Parathyroid adenoma (tissue), 2 donors: ENCODE measurements around the gene ATP7B.
A peak's percentile ranks its signal among the peaks of the same experiment; 100 is the strongest.

Source experiments
- H2AFZ ChIP-seq: fragments of 300-600 bp; sonication (generic); one replicate; pipeline ENCODE4 v1.7.0; 2017; ENCODE audit warnings: antibody characterized with exemption, mild to moderate bottlenecking
- H3K27ac ChIP-seq: fragments of 300-600 bp; sonication (generic); one replicate; pipeline ENCODE4 v1.7.0; 2017
- H3K27me3 ChIP-seq: fragments of 300-600 bp; sonication (generic); one replicate; pipeline ENCODE4 v1.7.0; 2017; ENCODE audit warnings: low read length; ENCODE audit not compliant: control insufficient read depth, insufficient read depth
- H3K36me3 ChIP-seq: fragments of 300-600 bp; sonication (generic); one replicate; pipeline ENCODE4 v1.7.0; 2017; ENCODE audit warnings: low read length; ENCODE audit not compliant: control insufficient read depth, insufficient read depth
- H3K4me1 ChIP-seq: fragments of 300-600 bp; sonication (generic); one replicate; pipeline ENCODE4 v1.7.0; 2017; ENCODE audit warnings: control low read depth
- H3K4me2 ChIP-seq: fragments of 300-600 bp; sonication (generic); one replicate; pipeline ENCODE4 v1.7.0; 2017; ENCODE audit warnings: low read length
- H3K4me3 ChIP-seq: fragments of 300-600 bp; sonication (generic); one replicate; pipeline ENCODE4 v1.7.0; 2017; ENCODE audit warnings: low read depth, low read length
- H3K79me2 ChIP-seq: fragments of 300-600 bp; sonication (generic); one replicate; pipeline ENCODE4 v1.7.0; 2017; ENCODE audit warnings: control low read depth
- H3K9ac ChIP-seq: fragments of 300-600 bp; sonication (generic); one replicate; pipeline ENCODE4 v1.7.0; 2017; ENCODE audit warnings: mild to moderate bottlenecking
- H3K9me3 ChIP-seq: fragments of 300-600 bp; sonication (generic); one replicate; pipeline ENCODE4 v1.7.0; 2017; ENCODE audit warnings: low read length; ENCODE audit not compliant: control insufficient read depth
- TF ChIP-seq, protein P1 (sequence below): fragments of 300-600 bp; sonication (generic); IDR thresholded peaks from one replicate; pipeline ENCODE4 v1.7.0; 2017; ENCODE audit warnings: antibody characterized with exemption, mild to moderate bottlenecking
- donor health status: primary hyperparathyroidism.

Gene ATP7B

GRCh38 chr13:51999510-51999911 lies 11.7 kb downstream of the ATP7B start:
- H3K9me3 ChIP-seq = no peaks in the 10 kb centered on the region
- H3K9ac ChIP-seq = no peak overlapping the region
- no peaks in the 10 kb centered on the region for H3K79me2 ChIP-seq
- H3K27me3 ChIP-seq = no peaks in the 10 kb centered on the region
- H3K4me1 ChIP-seq = peaks cover 23% of the 10 kb centered on the region
- H3K27ac ChIP-seq = peak overlapping the region; percentile 87
- peak overlapping the region; percentile 40 for H3K4me3 ChIP-seq
- peak overlapping the region; percentile 60 for H3K4me2 ChIP-seq
- no peaks in the 10 kb centered on the region for H3K36me3 ChIP-seq
- H2AFZ ChIP-seq = peak overlapping the region; percentile 68
- TF ChIP-seq, protein P1, sequence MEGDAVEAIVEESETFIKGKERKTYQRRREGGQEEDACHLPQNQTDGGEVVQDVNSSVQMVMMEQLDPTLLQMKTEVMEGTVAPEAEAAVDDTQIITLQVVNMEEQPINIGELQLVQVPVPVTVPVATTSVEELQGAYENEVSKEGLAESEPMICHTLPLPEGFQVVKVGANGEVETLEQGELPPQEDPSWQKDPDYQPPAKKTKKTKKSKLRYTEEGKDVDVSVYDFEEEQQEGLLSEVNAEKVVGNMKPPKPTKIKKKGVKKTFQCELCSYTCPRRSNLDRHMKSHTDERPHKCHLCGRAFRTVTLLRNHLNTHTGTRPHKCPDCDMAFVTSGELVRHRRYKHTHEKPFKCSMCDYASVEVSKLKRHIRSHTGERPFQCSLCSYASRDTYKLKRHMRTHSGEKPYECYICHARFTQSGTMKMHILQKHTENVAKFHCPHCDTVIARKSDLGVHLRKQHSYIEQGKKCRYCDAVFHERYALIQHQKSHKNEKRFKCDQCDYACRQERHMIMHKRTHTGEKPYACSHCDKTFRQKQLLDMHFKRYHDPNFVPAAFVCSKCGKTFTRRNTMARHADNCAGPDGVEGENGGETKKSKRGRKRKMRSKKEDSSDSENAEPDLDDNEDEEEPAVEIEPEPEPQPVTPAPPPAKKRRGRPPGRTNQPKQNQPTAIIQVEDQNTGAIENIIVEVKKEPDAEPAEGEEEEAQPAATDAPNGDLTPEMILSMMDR = no peak

GRCh38 chr13:51998723-51999509 lies 12.3 kb downstream of the ATP7B start:
- TF ChIP-seq, protein P1 = no peak
- no peaks in the 10 kb centered on the region for H3K36me3 ChIP-seq
- H3K4me1 ChIP-seq = peaks cover 23% of the 10 kb centered on the region
- H3K9ac ChIP-seq = no peak overlapping the region
- H3K4me3 ChIP-seq = peak overlapping the region; percentile 40
- H3K9me3 ChIP-seq = no peaks in the 10 kb centered on the region
- H3K4me2 ChIP-seq = peak overlapping the region; percentile 60
- peak overlapping the region; percentile 87 for H3K27ac ChIP-seq
- peak overlapping the region; percentile 68 for H2AFZ ChIP-seq
- no peaks in the 10 kb centered on the region for H3K79me2 ChIP-seq
- no peaks in the 10 kb centered on the region for H3K27me3 ChIP-seq

- Histone ChIP-seq H3K36me3 (no peaks in the 10 kb centered on the region), H3K4me2 (peak overlapping the region; percentile 9), H3K27ac (no peak overlapping the region), H3K9ac (no peak overlapping the region), H3K27me3 (no peaks in the 10 kb centered on the region), H3K9me3 (no peaks in the 10 kb centered on the region), H2AFZ (no peak overlapping the region), H3K4me3 (no peak overlapping the region), H3K4me1 (peaks cover 23% of the 10 kb centered on the region), H3K79me2 (no peaks in the 10 kb centered on the region)
- TF ChIP-seq, protein P1 = no peak
These were observed 13.5 kb downstream of the ATP7B start for GRCh38 chr13:51997641-51998330.

DNA sequence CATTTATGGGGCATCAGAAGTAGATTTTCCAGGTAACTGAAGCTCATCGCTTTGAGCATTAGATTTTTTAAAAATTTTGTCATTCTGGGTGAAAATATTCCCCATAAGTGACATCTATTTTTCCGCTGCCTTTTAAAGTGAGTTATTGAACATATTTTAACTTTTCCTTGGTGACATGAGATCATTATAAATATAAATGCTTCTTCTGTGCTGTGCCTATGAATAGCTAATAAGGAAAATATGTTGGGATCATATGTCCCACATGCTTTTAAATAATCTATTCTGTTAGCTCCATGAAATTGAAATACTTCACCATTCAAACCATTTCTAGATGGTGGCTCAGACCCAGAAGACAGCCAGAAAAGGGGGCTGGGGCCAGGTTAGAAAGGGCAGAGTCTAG lies 14.1 kb downstream of the ATP7B start:
- H3K36me3 ChIP-seq = no peaks in the 10 kb centered on the region
- H3K79me2 ChIP-seq = no peaks in the 10 kb centered on the region
- H3K4me3 ChIP-seq = no peak overlapping the region
- TF ChIP-seq, protein P1 = no peak
- no peak overlapping the region for H3K4me2 ChIP-seq
- H3K27me3 ChIP-seq = no peaks in the 10 kb centered on the region
- H3K9me3 ChIP-seq = no peaks in the 10 kb centered on the region
- no peak overlapping the region for H3K27ac ChIP-seq
- no peak overlapping the region for H2AFZ ChIP-seq
- no peak overlapping the region for H3K9ac ChIP-seq
- H3K4me1 ChIP-seq = peaks cover 23% of the 10 kb centered on the region
